Measurements from ENCODE around the gene TTLL9.
A peak's percentile ranks its signal among the peaks of the same experiment; 100 is the strongest.

The TTLL9 gene

GRCh38 chr20:31969991-31970390 lies 99.6 kb downstream of the TTLL9 start:
- Histone ChIP-seq H3K9me3 (ENCODE audit: control insufficient read depth, low read length) (no peaks in the 10 kb centered on the region), H3K36me3 (ENCODE audit: control insufficient read depth, insufficient read depth, low read length) (no peaks in the 10 kb centered on the region), H3K4me1 (ENCODE audit: control insufficient read depth, insufficient read depth, low read length, poor library complexity, severe bottlenecking) (peaks cover 12% of the 10 kb centered on the region), H3K27ac (ENCODE audit: low read depth, low read length, severe bottlenecking) (no peak overlapping the region), H3K4me3 (ENCODE audit: extremely low read depth, insufficient read depth, low read length, poor library complexity, severe bottlenecking) (no peak overlapping the region)
- WGBS, 2 experiments (ENCODE audit: insufficient coverage in 2 of 2): 80 to 83% methylated on average over 1 of the region's 5 CpGs

- Histone ChIP-seq H3K4me3 (ENCODE audit: extremely low read depth, insufficient read depth, low read length, poor library complexity, severe bottlenecking) (no peak overlapping the region), H3K9me3 (ENCODE audit: control insufficient read depth, low read length) (no peaks in the 10 kb centered on the region), H3K36me3 (ENCODE audit: control insufficient read depth, insufficient read depth, low read length) (no peaks in the 10 kb centered on the region), H3K27ac (ENCODE audit: low read depth, low read length, severe bottlenecking) (peak overlapping the region; percentile 43), H3K4me1 (ENCODE audit: control insufficient read depth, insufficient read depth, low read length, poor library complexity, severe bottlenecking) (peaks cover 12% of the 10 kb centered on the region)
- 55 to 60% methylated on average over 2 to 3 of the region's 4 CpGs for WGBS, 2 experiments (ENCODE audit: insufficient coverage in 2 of 2)
Observed at GRCh38 chr20:31972471-31973021, 102.1 kb downstream of the TTLL9 start.

GRCh38 chr20:31974296-31974695 lies 103.9 kb downstream of the TTLL9 start:
- WGBS, 2 experiments (ENCODE audit: insufficient coverage in 2 of 2): 86 to 100% methylated on average over 1 of the region's 2 CpGs
- H3K4me3 ChIP-seq (ENCODE audit: extremely low read depth, insufficient read depth, low read length, poor library complexity, severe bottlenecking): no peak overlapping the region
- H3K4me1 ChIP-seq (ENCODE audit: control insufficient read depth, insufficient read depth, low read length, poor library complexity, severe bottlenecking): peaks cover 8% of the 10 kb centered on the region
- no peaks in the 10 kb centered on the region for H3K36me3 ChIP-seq (ENCODE audit: control insufficient read depth, insufficient read depth, low read length)
- H3K27ac ChIP-seq (ENCODE audit: low read depth, low read length, severe bottlenecking): no peak overlapping the region
- H3K9me3 ChIP-seq (ENCODE audit: control insufficient read depth, low read length): no peaks in the 10 kb centered on the region

GRCh38 chr20:31974951-31975487 lies 104.6 kb downstream of the TTLL9 start:
- WGBS, 2 experiments (ENCODE audit: insufficient coverage in 2 of 2): 15% methylated on average over 4 of the region's 10 CpGs; no CpG with 5 or more reads in 1 of the 2 experiments
- no peak overlapping the region for H3K27ac ChIP-seq (ENCODE audit: low read depth, low read length, severe bottlenecking)
- no peaks in the 10 kb centered on the region for H3K9me3 ChIP-seq (ENCODE audit: control insufficient read depth, low read length)
- no peak overlapping the region for H3K4me3 ChIP-seq (ENCODE audit: extremely low read depth, insufficient read depth, low read length, poor library complexity, severe bottlenecking)
- H3K36me3 ChIP-seq (ENCODE audit: control insufficient read depth, insufficient read depth, low read length): no peaks in the 10 kb centered on the region
- peaks cover 9% of the 10 kb centered on the region for H3K4me1 ChIP-seq (ENCODE audit: control insufficient read depth, insufficient read depth, low read length, poor library complexity, severe bottlenecking)

- 83 to 100% methylated on average over 1 of the region's 2 CpGs for WGBS, 2 experiments (ENCODE audit: insufficient coverage in 2 of 2)
- no peaks in the 10 kb centered on the region for H3K36me3 ChIP-seq (ENCODE audit: control insufficient read depth, insufficient read depth, low read length)
- H3K4me1 ChIP-seq (ENCODE audit: control insufficient read depth, insufficient read depth, low read length, poor library complexity, severe bottlenecking): peaks cover 11% of the 10 kb centered on the region
- H3K4me3 ChIP-seq (ENCODE audit: extremely low read depth, insufficient read depth, low read length, poor library complexity, severe bottlenecking): no peak overlapping the region
- H3K27ac ChIP-seq (ENCODE audit: low read depth, low read length, severe bottlenecking): no peak overlapping the region
- no peaks in the 10 kb centered on the region for H3K9me3 ChIP-seq (ENCODE audit: control insufficient read depth, low read length)
Observed at GRCh38 chr20:31975874-31976273, 105.4 kb downstream of the TTLL9 start.

GRCh38 chr20:31977080-31977479 lies 106.6 kb downstream of the TTLL9 start:
- WGBS, 2 experiments (ENCODE audit: insufficient coverage in 2 of 2): 90 to 100% methylated on average over 2 to 3 of the region's 4 CpGs
- Histone ChIP-seq H3K36me3 (ENCODE audit: control insufficient read depth, insufficient read depth, low read length) (no peaks in the 10 kb centered on the region), H3K9me3 (ENCODE audit: control insufficient read depth, low read length) (no peaks in the 10 kb centered on the region), H3K4me3 (ENCODE audit: extremely low read depth, insufficient read depth, low read length, poor library complexity, severe bottlenecking) (no peak overlapping the region), H3K4me1 (ENCODE audit: control insufficient read depth, insufficient read depth, low read length, poor library complexity, severe bottlenecking) (peaks cover 11% of the 10 kb centered on the region), H3K27ac (ENCODE audit: low read depth, low read length, severe bottlenecking) (no peak overlapping the region)

- no peaks in the 10 kb centered on the region for H3K36me3 ChIP-seq (ENCODE audit: control insufficient read depth, insufficient read depth, low read length)
- H3K9me3 ChIP-seq (ENCODE audit: control insufficient read depth, low read length): no peaks in the 10 kb centered on the region
- no peak overlapping the region for H3K27ac ChIP-seq (ENCODE audit: low read depth, low read length, severe bottlenecking)
- no peak overlapping the region for H3K4me3 ChIP-seq (ENCODE audit: extremely low read depth, insufficient read depth, low read length, poor library complexity, severe bottlenecking)
- 57 to 69% methylated on average over 2 to 4 of the region's 6 CpGs for WGBS, 2 experiments (ENCODE audit: insufficient coverage in 2 of 2)
- H3K4me1 ChIP-seq (ENCODE audit: control insufficient read depth, insufficient read depth, low read length, poor library complexity, severe bottlenecking): peaks cover 4% of the 10 kb centered on the region
Observed at GRCh38 chr20:31979713-31980426, 109.4 kb downstream of the TTLL9 start.

GRCh38 chr20:31981784-31982183 lies 111.3 kb downstream of the TTLL9 start:
- WGBS, 2 experiments (ENCODE audit: insufficient coverage in 2 of 2): 75 to 77% methylated on average over 2 of the region's 2 CpGs
- Histone ChIP-seq H3K4me3 (ENCODE audit: extremely low read depth, insufficient read depth, low read length, poor library complexity, severe bottlenecking) (no peak overlapping the region), H3K4me1 (ENCODE audit: control insufficient read depth, insufficient read depth, low read length, poor library complexity, severe bottlenecking) (peaks cover 4% of the 10 kb centered on the region), H3K27ac (ENCODE audit: low read depth, low read length, severe bottlenecking) (no peak overlapping the region), H3K36me3 (ENCODE audit: control insufficient read depth, insufficient read depth, low read length) (no peaks in the 10 kb centered on the region), H3K9me3 (ENCODE audit: control insufficient read depth, low read length) (no peaks in the 10 kb centered on the region)

DNA sequence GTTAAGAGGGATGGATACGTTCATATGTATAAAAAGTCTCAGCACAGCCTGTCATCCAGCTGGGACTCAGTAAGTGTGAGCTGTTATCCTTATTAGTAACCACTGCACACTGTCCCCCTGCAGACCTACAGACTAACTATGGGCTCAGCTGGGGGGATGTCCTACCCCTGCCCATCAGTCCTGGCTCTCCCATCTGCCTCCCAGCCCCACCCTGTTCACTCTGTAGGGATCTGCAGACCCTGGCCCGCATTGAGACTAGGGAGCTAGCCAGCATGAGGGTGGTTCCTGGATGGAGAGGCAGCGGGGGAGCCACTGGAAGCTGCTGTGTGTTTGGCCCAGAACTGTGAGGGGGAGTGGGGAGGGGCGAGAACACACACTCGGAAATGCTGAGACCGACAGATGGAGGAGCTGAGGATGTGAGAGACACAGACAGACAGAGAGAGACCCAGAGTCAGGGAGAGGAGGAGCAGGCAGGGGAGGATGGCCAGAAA lies 114.6 kb downstream of the TTLL9 start:
- no peak overlapping the region for H3K27ac ChIP-seq (ENCODE audit: low read depth, low read length, severe bottlenecking)
- no peak overlapping the region for H3K4me3 ChIP-seq (ENCODE audit: extremely low read depth, insufficient read depth, low read length, poor library complexity, severe bottlenecking)
- no peaks in the 10 kb centered on the region for H3K9me3 ChIP-seq (ENCODE audit: control insufficient read depth, low read length)
- 62 to 70% methylated on average over 5 to 6 of the region's 6 CpGs for WGBS, 2 experiments (ENCODE audit: insufficient coverage in 2 of 2)
- H3K4me1 ChIP-seq (ENCODE audit: control insufficient read depth, insufficient read depth, low read length, poor library complexity, severe bottlenecking): peaks cover 2% of the 10 kb centered on the region
- no peaks in the 10 kb centered on the region for H3K36me3 ChIP-seq (ENCODE audit: control insufficient read depth, insufficient read depth, low read length)

DNA sequence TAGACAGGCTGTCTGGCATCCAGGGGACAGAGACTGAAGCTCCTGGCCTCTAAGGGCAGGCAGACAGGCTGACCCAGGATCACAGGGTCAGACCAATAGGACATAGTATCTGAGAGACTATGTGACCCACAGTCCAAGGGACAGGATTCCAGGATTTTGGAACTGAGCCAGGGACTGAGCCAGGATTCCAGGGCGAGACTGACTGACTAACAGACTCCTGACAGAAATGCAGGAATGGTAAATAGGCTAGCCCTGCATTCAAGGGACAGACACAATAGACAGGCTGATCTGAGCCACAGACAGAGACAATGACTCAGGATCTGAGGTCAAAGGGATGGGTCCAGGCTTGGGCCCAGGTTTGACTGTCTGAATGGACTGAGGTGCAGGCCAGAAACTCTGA lies 117.3 kb downstream of the TTLL9 start:
- H3K4me1 ChIP-seq (ENCODE audit: control insufficient read depth, insufficient read depth, low read length, poor library complexity, severe bottlenecking): no peaks in the 10 kb centered on the region
- H3K36me3 ChIP-seq (ENCODE audit: control insufficient read depth, insufficient read depth, low read length): no peaks in the 10 kb centered on the region
- no peak overlapping the region for H3K4me3 ChIP-seq (ENCODE audit: extremely low read depth, insufficient read depth, low read length, poor library complexity, severe bottlenecking)
- no peak overlapping the region for H3K27ac ChIP-seq (ENCODE audit: low read depth, low read length, severe bottlenecking)
- WGBS, 2 experiments (ENCODE audit: insufficient coverage in 2 of 2): 71 to 75% methylated on average over 1 of the region's 1 CpG
- no peaks in the 10 kb centered on the region for H3K9me3 ChIP-seq (ENCODE audit: control insufficient read depth, low read length)
